Measurements from ENCODE around the gene DAW1. TPM values are rescaled to one million over a fixed set of nuclear protein-coding genes. Genes with fewer than 3 reads are reported as not detected.

Gene DAW1
- total RNA-seq, 4 donors from 2014 or later: 0.22 to 0.68 TPM; not detected in 2

DNA sequence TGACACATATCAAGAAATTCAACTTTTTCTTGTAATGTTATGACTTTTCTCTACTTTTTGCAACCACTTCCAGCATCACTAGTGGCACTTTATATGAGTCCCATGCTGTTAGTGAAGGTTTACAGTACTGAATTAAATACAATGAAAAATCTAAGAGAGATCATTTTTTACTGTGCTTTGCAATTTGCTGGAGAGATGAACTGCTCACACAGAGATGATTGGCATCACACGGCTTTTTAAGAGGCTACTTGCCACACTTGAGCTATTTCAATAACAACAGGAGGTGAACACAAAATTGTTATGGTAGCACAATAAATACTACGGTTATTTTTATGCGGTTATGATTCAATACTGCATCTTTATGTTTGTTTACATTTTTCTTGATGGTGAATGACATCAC is 88.9 kb downstream of the DAW1 start:
- TF ChIP-seq CTCF (IDR thresholded peaks at IDR 0.05; ENCODE audit: low read depth): no peak

DNA sequence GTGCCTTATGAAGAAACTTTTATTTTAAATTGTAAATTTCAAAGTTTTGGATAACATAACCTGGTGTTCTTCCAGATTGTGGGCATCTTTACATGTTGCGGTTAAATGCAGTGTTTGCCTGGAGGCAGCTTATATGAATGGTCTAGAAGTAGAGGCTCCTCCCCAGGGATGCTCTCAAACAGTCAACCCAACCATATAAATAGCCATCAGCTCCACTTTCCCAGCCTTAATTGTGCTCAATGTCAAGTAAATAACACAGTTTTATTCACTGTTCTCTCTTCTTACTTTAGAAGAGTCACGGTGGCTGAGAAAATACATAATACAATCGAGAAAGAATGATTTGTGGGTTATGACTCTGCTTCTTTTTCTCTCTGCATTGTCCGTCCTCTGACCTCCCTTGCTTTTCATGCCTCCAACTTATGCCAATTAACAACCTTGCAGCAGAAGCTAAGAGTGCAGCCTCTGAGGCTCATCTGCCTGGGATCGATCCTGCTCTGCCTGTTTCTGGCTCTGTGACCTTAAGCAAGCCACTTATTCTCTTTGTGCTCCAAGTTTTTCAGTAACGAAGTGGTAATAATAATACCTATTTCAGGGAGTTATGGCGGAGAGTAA is 100.3 kb downstream of the DAW1 start:
- no peak for TF ChIP-seq CTCF (IDR thresholded peaks at IDR 0.05; ENCODE audit: low read depth)

DNA sequence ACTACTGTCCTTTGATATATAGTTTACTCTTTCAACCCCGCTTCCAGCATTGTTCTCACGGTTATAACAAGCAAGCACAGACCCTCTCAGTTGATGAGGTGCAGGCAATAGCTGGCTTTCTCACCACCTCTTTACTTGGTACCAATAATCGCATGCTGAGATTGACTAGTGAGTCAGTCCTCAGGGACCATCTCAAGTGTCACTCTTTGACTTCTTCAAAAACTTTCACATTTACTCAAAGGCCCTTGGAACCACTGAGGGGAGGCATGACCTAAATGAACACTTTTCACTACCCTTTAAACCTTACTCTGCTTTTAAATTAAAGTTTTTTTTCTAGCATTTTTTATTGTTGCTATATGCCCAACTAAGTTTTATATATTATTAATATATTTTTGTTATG is 101.8 kb downstream of the DAW1 start:
- TF ChIP-seq CTCF (IDR thresholded peaks at IDR 0.05; ENCODE audit: low read depth): no peak

Small RNA genes lying within 50 kb of the gene (small RNA-seq; reads per million reads assigned to genes)
- gene RF00402: not detected

Other genes starting within 250 kb of the DAW1 start
- not detected for gene SCYGR5, start 204.8 kb upstream of the DAW1 start, total RNA-seq
- gene SLC19A3, start 153.6 kb upstream of the DAW1 start, total RNA-seq: 100 to 1,000 TPM; 253 to 521 (median 402) TPM
- not detected for gene SCYGR6, start 146.9 kb upstream of the DAW1 start, total RNA-seq
- gene SCYGR7, start 143.3 kb upstream of the DAW1 start, total RNA-seq: not detected
- not detected for gene SCYGR8, start 125.7 kb upstream of the DAW1 start, total RNA-seq
- gene CCL20, start 57.8 kb upstream of the DAW1 start, total RNA-seq: 1 to 10 TPM in 1 of 4 donors, not detected in 3; 1.9 TPM

Data from subcutaneous adipose tissue (tissue), 4 donors.